HG03045 (cell line): ENCODE measurements around the gene MEN1.
"Not testable (repeated sequence)": the region's sequence is repeated elsewhere in the genome, so short reads cannot be mapped to it uniquely, and the experiment has no call there.

Experiments
- ATAC-seq: cut with Tn5 transposase; IDR thresholded peaks from one replicate; pipeline ENCODE4 v1.9.1; 2021; ENCODE audit warnings: mild to moderate bottlenecking, moderate library complexity; ENCODE audit not compliant: unreplicated experiment

The MEN1 gene

DNA sequence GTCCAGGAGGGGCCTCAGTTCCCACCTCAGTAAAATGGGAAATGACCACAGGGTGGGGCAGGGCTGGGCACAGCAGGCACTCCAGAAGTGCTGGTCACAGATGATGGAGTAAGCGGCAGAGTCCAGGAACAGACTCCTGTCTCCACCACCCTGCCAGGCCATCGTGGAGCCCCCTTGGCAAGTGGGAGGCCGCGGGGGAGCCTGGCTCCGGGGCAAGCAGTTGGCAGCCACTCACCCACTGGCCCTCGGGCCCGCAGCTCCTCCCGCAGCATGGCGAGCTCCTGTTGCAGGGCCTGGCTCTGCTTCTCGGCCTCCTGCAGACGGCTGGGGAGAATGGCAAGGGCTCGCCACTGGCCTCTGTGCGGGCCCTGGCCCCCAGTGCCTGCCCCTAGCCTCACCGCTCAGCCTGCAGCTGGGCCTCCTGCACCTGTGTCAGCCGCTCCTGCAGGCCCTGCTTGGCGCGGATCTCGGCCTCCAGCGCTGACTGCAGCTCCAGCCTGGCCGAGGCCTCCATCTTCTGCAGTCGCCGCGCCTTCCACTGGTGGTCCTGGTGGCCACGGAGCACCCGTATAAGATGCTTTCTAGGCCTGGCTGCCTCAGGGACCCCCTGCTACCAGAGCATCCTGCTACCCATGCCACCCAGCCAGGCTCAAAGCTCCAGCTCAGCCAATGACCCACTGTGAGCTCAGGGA is 23.8 kb upstream of the MEN1 start:
- ATAC-seq, result no peak

DNA sequence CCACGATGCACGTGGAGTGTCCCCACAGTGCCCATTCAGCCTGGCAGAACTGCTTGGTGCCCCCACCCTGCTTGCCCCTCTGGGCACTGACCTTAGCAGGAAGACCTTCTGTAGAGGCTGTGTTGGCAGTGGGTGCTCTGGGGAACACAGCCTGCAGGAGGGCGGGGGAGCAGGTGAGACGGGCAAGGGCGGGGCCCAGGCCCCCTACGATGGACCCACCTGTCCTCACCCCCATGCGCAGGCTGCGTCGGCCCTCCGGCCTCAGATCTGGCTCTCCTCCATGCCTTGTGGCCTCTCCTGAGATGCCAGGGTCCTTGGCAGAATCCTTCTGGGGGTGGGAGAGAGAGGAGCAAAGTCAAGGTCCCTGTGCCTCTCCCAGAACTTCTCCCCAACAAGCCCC is 23.2 kb upstream of the MEN1 start:
- no peak for ATAC-seq

DNA sequence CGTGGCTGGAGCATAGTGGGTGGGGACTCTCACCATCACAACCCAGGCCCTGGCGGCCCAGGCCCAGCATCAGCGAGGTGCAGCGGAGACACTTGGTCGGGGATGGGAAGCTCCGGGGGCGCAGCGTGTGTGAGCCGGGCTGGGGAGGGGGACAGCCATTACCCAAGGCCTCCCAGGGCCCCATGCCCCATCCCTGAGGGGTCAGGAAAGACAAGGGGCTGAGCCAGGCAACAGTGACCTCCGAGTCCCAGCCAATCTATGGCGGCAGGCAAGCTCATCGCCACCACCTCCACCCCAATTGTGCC is 22.8 kb upstream of the MEN1 start:
- no peak for ATAC-seq

- ATAC-seq, result no peak
Observed at GRCh38 chr11:64832467-64833197, 22.3 kb upstream of the MEN1 start.

DNA sequence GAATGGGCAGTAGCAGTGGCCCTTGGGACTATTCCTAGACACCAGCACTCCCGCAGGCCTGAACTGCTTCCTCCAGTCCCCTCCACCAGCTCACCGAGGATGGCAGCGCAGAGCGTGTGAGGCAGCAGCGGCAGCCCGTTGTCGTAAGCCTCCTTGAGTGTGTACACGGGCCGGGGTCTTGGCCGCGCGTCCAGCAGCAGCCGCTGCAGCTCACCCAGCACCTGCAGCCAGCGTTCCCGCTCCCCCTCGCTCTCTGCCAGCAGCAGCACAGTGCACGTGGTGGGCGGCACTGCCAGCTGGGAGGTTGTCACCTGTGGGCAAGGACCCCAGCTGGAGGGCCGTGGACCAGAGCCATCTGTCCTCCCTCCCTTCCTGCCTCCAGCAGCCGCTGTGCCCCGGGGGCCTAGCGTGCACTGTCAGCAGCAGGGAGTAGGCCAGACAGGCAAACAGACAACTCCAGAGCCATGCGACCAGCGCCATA is 21.1 kb upstream of the MEN1 start:
- ATAC-seq, result no peak

DNA sequence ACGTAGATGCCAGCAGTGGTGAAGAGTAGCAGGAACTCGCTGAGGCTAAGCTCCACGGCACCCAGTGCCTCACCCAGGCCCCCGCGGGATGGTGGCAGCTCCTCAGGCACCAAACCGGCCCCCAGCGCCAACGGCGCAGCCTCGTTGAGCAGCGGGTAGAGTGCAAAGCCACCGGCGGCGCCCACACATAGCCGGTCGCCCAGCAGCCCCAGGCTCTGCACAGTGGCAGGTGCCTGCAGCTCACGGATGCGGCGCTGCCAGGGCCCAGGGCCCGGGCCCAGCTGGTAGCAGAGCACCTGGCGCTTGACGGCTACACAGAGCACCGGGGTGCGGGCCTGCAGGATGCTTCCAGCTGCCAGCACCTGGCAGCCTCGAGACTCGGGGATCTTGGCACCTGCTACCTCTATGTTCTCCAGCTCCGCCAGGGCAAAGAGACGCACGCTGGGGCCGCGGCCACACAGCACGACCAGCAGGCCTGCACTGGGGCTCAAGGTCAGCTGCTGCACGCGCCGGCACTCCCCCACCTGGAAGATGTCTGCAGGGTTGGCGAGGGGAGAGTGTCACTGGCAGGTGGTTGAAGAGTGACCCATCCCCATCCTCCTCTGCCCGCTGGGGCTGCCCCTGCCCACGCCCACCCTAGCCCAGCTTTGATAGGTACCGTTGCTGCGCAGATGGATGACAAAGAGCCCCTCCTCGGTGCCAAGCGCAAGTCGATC is 19.3 kb upstream of the MEN1 start:
- ATAC-seq, result no peak

DNA sequence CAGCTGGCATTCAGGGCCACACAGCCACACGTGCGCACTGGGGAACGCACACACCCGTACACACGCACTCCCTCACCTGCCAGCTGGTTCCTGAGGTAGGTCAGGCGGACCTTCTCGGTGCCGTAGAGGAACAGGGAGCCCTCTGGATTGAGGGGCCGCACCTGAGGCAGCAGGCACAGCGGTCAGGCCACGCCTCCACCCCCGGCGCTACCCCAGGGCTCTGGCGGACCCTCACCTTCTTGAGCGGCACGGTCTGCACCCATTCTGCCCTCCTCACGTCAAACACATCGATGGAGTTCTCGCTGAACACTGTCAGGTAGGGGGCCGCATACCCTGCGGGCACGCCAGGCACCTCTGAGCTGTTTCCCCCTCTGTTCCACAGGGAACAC is 17.1 kb upstream of the MEN1 start:
- ATAC-seq, result no peak

- ATAC-seq, result no peak
Observed at GRCh38 chr11:64826578-64827450, 16.5 kb upstream of the MEN1 start.

DNA sequence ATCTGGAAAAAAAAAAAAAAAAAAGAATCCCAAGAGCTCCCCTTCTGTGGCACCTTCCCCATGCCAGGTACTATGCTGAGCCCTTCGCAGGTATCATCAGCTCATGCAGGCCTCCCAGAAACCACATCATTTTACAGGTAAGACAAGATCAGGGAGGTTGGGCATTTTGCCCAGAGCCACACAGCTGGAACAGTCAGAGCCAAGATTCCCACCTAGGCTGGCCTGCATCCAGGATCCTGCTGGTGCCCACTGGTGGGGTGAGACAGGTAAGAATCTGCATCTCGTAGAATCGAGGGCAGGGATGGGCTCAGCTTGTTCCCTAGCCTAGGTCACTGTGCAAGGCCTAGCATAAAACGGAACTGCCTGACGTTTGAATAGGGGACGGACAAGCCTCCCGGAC is 15.7 kb upstream of the MEN1 start:
- ATAC-seq, result no peak

- ATAC-seq, result no peak
Observed at GRCh38 chr11:64823568-64824119, 13.3 kb upstream of the MEN1 start.

GRCh38 chr11:64817476-64817875 is 7.1 kb upstream of the MEN1 start:
- no peak for ATAC-seq

DNA sequence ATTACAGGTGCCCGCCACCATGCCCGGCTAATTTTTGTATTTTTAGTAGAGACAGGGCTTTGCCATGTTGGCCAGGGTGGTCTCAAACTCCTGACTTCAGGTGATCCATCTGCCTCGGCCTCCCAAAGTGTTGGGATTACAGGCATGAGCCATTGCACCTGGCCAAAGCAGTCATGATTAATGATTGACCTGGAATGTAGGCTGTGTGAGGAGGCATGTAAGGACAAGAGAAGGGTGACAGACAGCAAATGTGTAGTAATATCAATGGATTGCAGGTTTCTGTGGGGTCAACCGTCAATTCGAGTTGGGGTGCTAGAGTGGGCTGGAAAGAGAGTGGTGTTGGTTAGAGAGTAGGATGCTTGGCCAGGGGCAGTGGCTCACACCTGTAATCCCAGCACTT is 5.1 kb upstream of the MEN1 start:
- ATAC-seq, result not testable (repeated sequence)

- ATAC-seq, result no peak
Observed at GRCh38 chr11:64814712-64815187, 4.4 kb upstream of the MEN1 start.

DNA sequence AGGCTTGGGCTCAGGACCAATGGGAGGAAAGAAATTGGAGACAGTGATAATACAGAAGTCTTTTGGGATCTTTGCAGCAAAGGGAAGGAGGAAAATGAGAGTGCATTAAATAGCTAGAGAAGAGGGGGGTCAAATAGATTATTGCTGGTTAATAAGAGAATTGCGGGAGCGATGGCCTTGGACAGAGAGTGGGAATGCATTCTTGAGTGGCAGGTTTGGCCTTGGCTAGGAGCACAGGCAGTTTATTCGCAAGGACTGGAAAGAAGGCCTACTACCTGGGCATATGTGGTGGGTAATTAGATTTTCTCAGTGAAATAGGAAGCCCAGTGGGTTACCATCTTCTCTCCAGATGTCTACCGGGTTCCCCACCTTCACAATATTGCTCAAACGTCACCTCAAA is 3.5 kb upstream of the MEN1 start:
- ATAC-seq, result no peak

DNA sequence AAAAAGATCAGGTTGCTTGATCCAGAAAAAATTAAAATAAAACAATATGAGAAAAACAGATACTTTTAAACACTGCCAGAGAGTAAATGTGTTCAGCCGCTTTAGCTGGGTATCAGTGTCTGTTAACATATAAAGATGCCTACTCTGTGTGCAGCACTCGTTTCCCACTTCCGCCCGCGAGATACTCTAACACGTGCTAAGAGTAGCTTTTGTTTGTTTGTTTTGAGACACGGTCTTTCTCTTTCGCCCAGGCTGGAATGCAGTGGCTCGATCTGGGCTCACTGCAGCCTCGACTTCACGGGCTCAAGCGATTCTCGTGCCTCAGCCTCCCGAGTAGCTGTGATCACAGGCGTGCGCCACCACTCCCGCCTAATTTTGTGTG is 531 bp upstream of the MEN1 start:
- no peak for ATAC-seq

- ATAC-seq, result no peak
Observed at GRCh38 chr11:64809781-64810241, 540 bp downstream of the MEN1 start.

DNA sequence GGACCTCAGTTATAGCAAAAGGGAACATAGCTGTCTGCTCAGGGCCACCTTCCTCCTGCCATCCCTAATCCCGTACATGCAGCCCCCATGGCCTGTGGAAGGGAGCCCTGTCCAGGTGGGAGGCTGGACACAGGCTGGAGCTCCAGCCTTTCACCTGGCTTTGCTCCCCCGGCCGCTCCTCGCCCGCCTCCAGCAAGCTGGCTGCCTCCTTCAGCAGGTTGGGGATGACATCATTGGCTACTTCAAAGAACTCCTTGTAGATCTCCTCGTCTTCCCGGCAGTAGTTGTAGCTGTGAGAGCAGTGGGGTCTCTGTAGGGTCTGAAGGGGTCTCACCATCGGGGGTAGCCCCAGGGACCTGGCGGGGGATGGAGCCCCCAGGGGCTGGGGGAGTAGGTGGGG is 4.9 kb downstream of the MEN1 start:
- ATAC-seq, result no peak

DNA sequence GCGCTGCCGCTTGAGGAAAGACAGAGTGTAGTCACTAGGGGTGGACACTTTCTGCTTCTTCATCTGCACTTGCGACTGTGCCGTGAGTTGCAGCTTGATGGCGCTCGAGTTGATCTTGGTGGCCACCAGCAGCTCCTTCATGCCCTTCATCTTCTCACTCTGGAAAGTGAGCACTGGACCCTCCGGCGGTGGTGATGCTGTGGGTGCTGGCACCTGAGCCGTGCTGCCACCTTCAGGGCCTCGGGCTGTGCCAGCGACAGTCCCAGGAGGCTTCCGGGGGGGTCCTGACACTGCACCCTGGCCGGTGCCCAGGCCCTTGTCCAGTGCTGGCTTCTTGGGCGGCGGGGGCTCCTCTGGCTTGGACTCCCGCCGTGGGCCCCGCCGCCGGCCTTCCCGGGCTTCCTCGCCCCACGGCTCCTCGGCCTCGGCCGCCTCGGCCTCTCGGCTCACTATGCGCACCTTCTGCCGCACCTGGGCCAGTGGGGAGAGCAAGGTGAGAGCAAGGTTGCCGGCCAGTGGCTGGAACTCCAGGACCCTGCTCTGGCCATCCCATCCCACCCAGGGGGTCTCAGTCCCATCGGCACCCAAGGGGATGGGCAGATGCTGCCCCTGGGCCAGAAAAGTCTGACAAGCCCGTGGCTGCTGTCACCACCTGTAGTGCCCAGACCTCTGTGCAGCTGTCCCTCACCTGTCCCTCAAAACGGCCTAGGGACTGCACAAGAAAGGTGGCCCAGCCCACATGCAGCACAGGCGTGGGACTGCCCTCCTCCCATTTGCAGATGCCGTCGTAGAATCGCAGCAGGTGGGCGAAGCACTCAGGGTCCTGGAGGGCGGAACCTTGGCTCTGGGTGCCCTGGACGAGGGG is 5.8 kb downstream of the MEN1 start:
- ATAC-seq, result no peak

DNA sequence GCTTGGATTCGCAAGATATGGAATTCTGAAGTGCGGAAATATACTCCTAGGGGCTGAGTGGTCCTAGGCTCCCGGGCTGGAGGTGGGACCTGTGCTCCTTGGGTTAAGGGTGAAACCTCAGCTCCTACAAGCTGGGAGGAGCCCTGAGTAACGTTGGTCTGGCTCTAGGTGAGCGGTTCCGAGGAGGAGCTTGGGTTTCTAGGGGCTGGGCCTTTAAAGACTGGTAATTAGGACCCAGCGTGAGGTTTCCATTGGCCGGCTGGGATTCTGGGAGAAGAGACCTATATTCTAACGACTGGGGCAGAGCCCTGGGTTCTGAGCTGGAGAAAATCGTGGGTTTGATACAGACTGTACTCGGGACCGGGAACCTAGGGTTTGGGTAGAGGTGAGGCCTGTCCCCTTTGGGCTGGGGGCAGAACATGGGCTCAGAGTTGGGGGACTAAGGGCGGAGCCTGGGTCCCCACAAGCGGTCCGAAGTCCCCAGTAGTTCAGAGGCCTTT is 6.5 kb downstream of the MEN1 start:
- ATAC-seq, result no peak
